Epithelial cell of proximal tubule (primary cell): ENCODE data around the gene NOP10. TPM values are rescaled to one million over a fixed set of nuclear protein-coding genes. Genes with fewer than 3 reads are reported as not detected.
"Not testable (repeated sequence)": the region's sequence is repeated elsewhere in the genome, so short reads cannot be mapped to it uniquely, and the experiment has no call there.

Experiments used
- DNase-seq: peaks from one replicate; pipeline ENCODE4 v3.0.0-alpha.2; 2011; ENCODE audit warnings: low read depth
- H3K4me3 ChIP-seq: 2 replicates; pipeline ENCODE4 v1.5.1; 2011; ENCODE audit warnings: low read depth, mild to moderate bottlenecking, low read length
- CTCF ChIP-seq: conservative IDR thresholded peaks from 2 replicates; pipeline ENCODE4 v1.5.1; 2012; ENCODE audit warnings: low read depth, mild to moderate bottlenecking, low read length
- total RNA-seq: library from RNA; depleted of rRNA; stranded (reverse); fragments of >200 nt; gene quantifications from 2 replicates; pipeline ENCODE4 v1.2.3, GENCODE V29; 2015

NOP10 gene
- total RNA-seq, 1 donor from 2014 or later: 319 TPM

DNA sequence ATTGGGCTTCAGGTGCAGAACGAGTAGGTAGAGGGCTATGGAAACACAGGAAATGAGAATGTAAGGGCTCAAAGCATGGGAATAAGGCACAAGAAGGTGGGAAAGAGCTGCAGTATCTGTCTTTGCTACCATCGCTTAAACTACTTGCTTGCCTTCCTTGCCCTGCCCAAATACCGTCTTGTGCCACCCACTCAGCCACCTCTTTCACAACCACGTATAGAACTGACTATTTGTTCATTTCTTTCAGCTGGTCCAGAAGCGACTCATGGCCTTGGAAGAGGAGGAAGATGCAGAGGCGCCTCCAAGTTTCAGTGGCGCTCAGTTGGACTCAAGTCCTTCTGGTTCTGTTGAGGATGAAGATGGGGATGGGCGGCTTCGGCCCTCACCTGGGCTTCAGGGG, 12.3 kb upstream of the NOP10 start:
- DNase-seq: no peak
- no peak for TF ChIP-seq CTCF
- no peak overlapping the region for H3K4me3 ChIP-seq

DNA sequence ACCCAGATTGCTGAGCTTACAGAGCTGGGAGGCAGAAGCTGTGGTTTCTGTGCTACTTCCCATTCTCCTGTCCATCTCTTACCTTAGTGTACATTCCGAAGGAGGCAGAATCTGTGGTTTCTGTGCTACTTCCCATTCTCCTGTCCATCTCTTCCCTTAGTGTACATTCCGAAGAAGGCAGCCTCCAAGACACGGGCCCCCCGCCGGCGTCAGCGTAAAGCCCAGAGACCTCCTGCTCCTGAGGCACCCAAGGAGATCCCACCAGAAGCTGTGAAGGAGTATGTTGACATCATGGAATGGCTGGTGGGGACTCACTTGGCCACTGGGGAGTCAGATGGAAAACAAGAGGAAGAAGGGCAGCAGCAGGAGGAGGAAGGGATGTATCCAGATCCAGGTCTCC, 11.3 kb upstream of the NOP10 start:
- TF ChIP-seq CTCF: no peak
- no peak for DNase-seq
- no peak overlapping the region for H3K4me3 ChIP-seq

GRCh38 chr15:34353627-34354026, 10.7 kb upstream of the NOP10 start:
- H3K4me3 ChIP-seq: no peak overlapping the region
- TF ChIP-seq CTCF: no peak
- no peak for DNase-seq

DNA sequence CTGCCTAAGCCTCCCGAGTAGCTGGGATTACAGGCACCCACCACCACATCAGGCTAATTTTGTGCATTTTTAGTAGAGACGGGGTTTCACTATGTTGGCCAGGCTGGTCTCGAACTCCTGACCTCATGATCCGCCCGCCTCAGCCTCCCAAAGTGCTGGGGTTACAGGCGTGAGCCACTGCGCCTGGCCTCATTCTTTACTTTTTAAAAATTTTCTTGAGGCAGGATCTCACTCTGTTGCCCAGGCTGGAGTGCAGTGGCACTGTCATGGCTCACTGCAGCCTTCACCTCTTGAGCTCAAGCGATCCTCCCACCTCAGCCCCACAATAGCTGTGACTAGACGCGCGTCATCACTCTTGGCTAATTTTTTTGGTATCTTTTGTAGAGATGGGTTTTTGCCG, 10.1 kb upstream of the NOP10 start:
- not testable (repeated sequence) for H3K4me3 ChIP-seq, DNase-seq

GRCh38 chr15:34349769-34350168, 6.8 kb upstream of the NOP10 start:
- no peak for DNase-seq
- H3K4me3 ChIP-seq: no peak overlapping the region
- TF ChIP-seq CTCF: no peak

DNA sequence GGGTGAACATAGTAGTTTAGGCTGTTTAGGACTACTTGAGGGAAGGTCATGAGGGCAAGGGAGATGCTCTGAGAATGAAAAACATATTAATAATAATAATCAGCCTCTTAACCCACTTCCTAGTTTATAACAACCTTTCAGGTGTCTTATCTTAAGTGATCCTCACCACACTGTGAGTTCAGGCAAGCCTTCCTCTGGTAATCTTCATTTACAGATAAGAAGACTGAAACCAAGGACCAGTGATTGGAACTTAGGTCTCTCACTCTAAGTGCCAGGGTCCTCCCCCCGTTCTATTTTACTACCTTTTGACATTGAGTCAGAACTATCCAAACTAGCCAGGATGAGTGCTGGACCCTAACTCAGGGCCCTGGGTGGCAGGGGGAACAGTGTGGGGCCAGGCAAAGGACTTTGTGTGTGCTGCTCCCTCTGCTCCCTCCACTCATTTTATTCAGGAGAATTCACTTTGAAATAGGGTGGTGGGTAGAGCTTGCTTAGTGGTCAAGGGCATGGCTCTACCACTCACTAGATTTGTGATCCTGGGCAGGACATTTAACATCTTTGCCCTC, 5.9 kb upstream of the NOP10 start:
- no peak for TF ChIP-seq CTCF
- H3K4me3 ChIP-seq: no peak overlapping the region
- no peak for DNase-seq

GRCh38 chr15:34347951-34348638, 5.2 kb upstream of the NOP10 start:
- DNase-seq: no peak
- TF ChIP-seq CTCF: no peak
- H3K4me3 ChIP-seq: no peak overlapping the region

- DNase-seq: not testable (repeated sequence)
- H3K4me3 ChIP-seq: peak overlapping the region; percentile 99
Measured at GRCh38 chr15:34342213-34342736, 661 bp downstream of the NOP10 start.
